Body of pancreas (tissue), 4 donors: ENCODE data around the gene HIC1.

Experiments used
- POLR2A ChIP-seq, 3 donors: fragments of 450-650 bp; IDR thresholded peaks; one replicate each; pipeline ENCODE4 v1.6.1; 2016; ENCODE audit warnings: antibody characterized with exemption in 3 of 3, mild to moderate bottlenecking in 2 of 3
- TF ChIP-seq, protein P1 (sequence below), 7 experiments: fragments of 450-650 bp in 4 of 7; fragments of 200-600 bp in 3 of 7; sonication (generic) in 3 of 7; IDR thresholded peaks; one replicate each; pipeline ENCODE4 v1.5.1; 2016 to 2019; ENCODE audit warnings: antibody characterized with exemption in 7 of 7

DNA sequence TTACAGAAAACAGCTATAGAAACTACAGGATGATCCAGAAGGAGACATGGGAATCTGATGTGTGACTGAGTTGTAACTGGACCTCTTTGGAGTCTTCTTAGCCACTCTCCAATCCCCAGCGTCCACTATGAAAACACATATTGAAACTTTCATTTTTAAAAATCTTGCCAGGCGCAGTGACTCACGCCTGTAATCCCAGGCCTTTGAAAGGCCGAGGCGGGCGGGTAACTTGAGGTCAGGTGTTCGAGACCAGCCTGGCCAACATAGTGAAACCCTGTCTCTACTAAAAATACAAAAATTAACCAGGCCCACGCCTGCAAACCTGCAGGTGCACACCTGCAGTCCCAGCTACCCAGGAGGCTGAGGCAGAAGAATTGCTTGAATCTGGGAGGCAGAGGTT lies 53.3 kb downstream of the HIC1 start:
- TF ChIP-seq, protein P1, sequence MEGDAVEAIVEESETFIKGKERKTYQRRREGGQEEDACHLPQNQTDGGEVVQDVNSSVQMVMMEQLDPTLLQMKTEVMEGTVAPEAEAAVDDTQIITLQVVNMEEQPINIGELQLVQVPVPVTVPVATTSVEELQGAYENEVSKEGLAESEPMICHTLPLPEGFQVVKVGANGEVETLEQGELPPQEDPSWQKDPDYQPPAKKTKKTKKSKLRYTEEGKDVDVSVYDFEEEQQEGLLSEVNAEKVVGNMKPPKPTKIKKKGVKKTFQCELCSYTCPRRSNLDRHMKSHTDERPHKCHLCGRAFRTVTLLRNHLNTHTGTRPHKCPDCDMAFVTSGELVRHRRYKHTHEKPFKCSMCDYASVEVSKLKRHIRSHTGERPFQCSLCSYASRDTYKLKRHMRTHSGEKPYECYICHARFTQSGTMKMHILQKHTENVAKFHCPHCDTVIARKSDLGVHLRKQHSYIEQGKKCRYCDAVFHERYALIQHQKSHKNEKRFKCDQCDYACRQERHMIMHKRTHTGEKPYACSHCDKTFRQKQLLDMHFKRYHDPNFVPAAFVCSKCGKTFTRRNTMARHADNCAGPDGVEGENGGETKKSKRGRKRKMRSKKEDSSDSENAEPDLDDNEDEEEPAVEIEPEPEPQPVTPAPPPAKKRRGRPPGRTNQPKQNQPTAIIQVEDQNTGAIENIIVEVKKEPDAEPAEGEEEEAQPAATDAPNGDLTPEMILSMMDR (IDR thresholded peaks at IDR 0.05) = no peak
- no peak for TF ChIP-seq POLR2A (IDR thresholded peaks at IDR 0.05)
